AML-193 (cell line): ENCODE data around the gene GATA3.
A peak's percentile ranks its signal among the peaks of the same experiment; 100 is the strongest.
"Not testable (repeated sequence)": the region's sequence is repeated elsewhere in the genome, so short reads cannot be mapped to it uniquely, and the experiment has no call there.

Source experiments
- DNase-seq, 2 experiments: peaks; one replicate each; lab custom pipeline; 2025; lab: John Stamatoyannopoulos, UW

The GATA3 gene

DNA sequence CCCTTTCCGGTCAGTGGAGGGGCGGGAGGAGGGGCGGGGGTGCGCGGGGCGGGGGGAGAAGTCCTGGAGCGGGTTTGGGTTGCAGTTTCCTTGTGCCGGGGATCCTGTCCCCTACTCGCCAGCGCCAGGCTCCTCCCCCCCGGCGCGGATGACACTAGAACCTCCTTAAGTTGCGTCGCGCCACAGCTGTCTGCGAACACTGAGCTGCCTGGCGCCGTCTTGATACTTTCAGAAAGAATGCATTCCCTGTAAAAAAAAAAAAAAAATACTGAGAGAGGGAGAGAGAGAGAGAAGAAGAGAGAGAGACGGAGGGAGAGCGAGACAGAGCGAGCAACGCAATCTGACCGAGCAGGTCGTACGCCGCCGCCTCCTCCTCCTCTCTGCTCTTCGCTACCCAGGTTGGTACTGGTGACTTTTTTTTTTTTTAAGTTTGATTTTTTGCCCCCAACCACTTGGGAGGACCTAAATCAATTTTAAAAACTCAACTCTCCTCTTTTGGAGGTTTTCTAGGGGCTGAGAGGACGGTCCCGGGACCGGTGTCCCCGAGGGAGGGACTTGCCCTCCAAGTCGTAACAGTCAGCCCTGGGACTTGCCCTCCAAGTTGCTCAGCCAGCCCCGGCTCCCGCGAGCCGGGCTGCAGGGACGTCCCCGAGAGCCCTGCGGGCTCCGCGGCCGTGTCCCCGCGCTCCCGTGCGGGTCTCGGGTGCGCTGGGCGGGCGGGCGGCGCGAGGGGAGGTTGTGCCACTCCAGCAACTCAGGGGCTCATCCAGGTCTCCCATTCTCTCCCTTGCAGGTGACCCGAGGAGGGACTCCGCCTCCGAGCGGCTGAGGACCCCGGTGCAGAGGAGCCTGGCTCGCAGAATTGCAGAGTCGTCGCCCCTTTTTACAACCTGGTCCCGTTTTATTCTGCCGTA lies at the start of gene GATA3:
GATA3 (plus strand) TSS at position 195 of the 914 bp plus-strand sequence. CDS start 968 bp downstream, outside the sequence.
- peak; percentile 39 to 45 for DNase-seq

DNA sequence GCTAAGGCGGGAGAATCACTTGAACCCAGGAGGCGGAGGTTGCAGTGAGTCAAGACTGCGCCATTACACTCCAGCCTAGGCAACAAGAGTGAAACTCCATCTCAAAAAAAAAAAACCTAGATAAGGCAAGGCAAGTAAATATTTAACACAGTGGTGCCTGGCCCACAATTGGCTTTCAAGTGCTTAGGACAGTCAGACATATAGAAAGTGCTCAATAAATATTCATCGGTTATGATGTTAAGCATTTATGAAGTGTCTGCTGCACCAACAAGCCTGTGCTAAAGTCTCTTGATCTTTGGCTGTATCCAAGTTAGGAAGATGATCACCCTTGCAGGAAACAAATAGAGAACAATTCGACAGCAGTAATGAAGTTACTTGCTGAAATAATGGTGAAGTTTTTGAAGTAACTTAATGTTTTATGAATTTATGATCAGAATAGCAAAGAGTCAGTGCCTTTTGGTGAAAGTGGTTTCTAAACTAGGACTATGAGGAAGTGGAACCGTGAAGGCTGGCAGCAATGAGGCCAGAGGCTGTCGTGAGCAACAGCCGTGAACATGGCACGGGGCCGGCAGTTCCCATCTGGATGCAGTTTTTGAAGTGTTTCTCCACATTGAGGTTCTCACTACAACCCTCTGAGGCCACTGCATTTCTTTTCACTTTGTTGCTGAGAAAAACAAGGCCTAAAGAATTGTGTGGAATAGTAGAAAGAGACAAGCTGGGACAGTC lies 48.1 kb upstream of the GATA3 start:
- DNase-seq = no peak

DNA sequence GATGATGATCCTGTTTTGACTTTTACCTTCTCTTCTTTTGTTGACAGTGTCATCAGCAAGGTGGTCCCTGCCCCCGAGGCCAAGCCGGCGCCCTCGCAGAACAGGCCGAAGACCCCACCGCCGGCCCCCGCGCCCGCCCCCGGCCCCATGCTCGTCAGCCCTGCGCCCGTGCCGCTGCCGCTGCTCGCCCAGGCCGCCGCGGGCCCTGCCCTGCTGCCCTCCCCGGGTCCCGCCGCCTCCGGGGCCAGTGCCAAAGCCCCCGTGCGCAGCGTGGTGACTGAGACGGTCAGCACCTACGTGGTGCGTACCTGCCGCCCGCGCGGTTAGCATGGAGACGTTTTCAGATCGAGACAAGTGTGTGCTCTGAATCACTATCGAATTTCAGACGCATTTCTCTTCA lies 45.5 kb upstream of the GATA3 start:
- no peak for DNase-seq

DNA sequence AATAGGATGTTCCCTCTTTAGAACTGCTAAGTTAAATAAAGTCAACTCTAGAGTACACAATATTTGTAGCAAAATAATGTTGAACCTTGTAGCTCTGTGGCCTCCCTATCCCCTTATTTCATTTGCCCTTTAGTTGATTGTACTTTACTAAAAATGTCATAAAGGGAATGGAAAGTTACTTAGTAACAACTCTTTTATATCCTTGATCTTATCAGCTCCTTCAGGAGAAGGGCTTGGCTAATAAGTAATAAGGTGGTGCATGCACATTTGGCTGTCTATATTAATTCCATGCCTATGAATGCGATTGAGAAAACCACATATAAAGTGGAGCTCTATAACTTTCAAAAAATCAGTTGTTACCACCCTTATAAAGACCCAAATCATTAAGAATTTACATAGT lies 41.5 kb upstream of the GATA3 start:
- no peak for DNase-seq

DNA sequence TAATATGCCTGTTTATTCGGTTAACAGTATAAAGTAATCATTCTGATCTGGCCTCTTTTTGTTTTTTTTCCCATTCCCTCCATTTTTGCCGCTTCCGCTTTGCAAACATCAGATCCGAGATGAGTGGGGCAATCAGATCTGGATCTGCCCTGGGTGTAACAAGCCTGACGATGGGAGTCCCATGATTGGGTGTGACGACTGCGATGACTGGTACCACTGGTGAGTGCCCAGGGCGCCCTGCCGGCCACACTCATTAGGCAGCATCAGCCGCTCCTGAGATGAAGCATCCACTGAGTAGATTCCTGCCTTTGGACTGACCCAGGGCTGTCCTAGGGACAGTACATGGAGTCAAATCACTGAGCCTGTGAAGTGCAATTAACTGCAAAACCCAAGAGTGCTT lies 40.9 kb upstream of the GATA3 start:
- DNase-seq = no peak

DNA sequence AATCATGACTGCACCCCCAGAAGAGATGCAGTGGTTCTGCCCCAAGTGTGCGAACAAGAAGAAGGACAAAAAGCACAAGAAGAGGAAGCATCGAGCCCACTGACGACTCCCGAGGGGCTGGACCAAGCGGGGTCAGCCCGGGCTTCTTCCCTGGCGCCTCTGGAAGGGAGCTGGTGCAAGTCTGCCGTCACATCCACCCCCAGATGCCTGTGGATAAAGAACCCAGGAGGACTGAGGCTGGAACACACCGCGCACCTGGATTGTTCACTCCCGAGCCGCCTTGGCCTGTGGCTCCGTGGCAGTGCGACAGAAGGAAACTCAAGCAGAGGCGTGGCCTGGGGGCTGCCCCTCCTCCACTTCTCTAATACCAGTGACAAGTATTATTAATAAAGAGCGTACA lies 39.8 kb upstream of the GATA3 start:
- no peak for DNase-seq

DNA sequence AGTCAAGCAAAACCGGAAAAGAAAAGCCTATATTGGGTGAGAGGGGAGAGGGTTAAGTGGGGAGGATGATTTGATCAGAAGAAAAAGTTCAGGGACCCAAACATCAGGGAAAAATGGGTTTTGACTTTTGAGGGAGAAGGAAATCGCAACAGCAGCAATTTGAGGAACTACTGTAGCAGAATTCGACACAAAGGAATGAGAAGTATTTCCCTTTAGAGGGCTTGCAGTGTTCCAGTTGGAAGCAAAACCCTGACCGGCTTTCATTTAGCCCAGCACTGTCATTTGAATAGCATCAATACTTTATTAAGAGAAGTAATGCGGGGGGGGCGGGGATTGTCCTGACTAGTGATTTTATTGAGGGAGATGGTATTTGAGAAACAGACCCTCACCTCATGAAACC lies 37.2 kb upstream of the GATA3 start:
- no peak for DNase-seq

DNA sequence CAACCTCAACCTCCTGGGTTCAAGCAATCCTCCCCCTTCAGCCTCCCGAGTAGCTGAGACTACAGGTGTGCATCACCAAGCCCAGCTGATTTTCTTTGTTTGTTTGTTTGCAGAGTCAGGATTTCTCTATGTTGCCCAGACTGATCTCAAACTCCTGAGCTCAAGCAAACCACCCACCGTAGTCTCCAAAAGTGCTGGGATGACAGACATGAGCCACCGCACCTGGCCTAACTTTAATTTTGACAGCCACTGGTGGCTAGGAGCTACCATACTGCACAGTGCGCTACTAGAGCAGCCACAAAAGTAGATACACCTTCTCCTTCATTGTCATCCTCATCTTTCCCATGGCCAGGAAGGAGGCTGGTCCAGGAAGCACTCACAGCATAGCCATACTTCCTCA lies 31.2 kb upstream of the GATA3 start:
- DNase-seq = no peak

DNA sequence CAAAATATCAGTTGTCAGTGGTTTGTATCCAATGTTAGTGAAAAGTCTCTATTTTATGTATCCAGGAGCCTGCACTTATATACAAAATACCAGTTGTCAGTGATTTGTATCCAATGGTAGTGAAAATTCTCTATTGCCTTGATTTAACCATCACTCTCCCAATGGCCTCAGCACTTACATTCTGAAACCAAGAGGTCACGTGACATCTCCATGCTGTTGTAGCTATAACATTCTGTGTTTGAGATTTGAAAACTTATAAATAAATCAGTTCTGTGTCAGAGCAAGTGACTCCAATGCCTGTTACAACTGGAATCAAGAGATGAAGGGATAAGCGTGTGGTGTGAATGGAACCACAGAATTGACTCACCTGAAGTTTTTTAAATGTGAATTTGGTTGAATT lies 30.6 kb upstream of the GATA3 start:
- DNase-seq = no peak

DNA sequence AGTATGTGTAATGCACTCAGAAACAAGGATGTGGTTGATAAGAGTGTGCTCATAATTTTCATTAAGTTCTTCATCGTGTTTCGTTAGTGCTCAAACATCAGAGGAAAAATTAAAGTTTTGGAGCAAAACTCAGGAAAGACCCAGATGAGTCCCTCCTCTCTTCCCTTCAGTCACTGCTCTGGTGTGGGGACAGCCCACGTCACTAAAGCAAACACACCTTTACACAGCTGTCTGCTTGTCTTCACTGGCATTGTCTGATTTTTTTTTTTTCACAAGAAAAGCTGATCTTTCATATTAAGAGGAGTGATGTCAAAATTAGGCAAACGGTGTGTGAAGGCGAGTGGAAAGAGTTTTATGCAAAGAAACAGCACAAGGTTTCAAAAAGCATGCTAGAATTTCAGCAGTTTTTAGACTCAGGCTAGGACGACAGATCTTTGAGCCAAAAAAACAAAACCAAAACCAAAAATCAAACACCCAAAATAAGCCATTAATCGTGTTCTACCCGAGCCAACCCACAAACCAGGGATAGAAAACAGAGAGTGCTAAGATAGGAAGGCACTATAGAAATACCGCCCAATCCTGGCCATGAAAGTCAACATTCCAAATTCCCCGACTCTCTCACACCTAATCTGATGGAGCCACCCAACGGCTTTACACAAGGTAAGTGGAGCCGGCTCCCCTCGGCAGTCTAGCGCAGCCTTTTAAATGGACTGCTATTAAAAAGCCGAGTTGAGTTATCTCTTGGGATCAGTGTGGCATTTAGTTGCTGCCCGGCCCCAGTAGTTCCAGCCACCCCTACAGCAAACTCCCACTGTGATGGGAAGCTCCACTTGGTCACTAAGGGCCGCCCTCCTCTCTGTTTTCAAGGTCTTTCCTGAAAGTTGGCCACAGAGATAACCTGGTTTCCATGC lies 27.9 kb upstream of the GATA3 start:
- no peak for DNase-seq

DNA sequence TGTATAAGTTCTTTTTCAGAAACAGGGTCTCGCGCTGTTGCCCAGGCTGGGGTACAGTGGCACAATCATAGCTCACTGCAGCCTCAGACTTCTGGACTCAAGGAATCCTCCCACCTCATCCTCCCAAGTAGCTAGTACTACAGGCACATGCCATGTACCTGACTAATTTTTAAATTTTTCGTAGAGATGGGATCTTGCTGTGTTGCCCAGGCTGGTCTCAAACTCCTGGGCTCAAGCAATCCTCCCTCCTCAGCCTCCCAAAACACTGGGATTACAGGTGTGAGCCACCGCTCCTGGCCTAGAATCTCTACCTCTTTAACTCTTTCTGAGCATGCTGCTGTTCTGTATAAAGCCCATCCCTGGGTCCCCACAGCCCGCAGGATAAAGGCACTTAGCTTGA lies 23.3 kb upstream of the GATA3 start:
- not testable (repeated sequence) for DNase-seq

DNA sequence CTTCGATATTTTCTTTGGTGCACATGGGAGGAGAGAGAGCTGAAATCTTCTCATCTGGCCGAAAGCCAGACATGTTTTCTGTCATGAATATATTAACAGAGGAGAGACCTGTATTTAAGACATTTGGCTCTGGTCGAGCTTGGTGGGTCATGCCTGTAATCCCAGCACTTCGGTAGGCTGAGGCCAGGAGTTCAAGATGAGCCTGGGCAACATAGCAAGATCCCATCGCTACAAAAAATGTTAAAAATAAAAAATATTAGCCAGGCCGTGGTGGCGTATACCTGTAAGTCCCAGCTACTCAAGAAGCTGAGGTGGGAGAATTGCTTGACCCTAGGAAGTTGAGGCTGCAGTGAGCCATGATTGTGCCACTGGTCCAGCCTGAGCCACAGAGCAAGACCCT lies 21.9 kb upstream of the GATA3 start:
- no peak for DNase-seq

DNA sequence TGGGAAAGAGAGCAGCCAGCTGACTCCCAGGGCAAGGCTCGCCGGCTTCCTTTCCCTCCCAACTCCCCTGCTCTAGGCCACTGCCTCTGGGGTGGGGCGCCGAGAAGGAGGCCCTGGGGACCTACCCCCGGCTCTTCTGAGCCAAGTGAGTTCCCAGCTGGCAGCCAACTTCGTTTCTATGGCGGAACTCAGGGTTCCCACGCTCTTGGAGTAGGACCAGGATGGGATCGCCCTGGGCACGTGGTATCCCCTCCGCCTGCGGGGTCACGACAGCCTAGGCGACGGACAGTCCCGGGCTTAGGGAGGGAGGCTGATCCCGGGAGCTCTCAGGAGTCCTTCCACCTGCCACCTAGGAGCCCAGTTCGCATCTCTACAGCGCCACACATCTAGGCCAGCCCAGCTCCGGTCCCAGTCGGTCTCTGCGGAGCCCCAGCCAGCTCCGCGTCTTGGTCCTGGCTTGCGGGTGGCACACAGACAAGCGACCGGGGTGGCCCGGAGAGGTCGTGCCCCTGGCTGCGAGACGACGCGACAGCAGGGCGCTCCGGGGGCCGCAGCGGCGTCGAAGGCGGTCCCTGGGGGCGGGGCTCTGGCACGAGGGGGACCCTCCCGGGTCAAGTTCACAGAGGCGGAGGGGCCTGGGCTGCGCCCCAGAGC lies 20.5 kb upstream of the GATA3 start:
- DNase-seq = no peak

DNA sequence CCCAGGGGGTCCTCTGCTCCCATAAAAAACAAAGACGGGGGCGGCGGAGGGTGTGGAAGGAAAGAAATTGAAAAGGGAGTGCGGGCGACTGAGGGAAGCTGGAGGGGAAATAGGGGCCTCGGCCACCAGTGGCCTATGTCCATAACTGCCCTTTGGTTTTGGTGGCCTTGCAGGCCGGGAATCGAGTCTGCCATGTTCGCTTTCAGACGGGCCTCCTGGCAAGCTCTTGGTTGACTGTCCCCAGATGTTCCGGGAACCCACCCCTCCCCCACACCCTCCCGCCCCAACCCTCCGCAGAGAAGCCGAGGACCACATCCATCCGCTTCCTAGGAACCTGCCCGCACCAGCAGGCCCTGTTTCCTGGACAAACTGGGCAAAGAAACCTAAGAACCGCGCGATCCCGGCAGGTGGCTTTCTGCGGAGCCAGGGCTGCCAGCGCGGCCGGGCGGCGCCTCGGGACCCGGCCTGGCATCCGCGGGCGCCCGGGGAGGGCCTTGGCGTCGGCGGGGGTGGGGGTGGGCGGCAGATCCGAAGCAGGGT lies 20.0 kb upstream of the GATA3 start:
- no peak for DNase-seq

DNA sequence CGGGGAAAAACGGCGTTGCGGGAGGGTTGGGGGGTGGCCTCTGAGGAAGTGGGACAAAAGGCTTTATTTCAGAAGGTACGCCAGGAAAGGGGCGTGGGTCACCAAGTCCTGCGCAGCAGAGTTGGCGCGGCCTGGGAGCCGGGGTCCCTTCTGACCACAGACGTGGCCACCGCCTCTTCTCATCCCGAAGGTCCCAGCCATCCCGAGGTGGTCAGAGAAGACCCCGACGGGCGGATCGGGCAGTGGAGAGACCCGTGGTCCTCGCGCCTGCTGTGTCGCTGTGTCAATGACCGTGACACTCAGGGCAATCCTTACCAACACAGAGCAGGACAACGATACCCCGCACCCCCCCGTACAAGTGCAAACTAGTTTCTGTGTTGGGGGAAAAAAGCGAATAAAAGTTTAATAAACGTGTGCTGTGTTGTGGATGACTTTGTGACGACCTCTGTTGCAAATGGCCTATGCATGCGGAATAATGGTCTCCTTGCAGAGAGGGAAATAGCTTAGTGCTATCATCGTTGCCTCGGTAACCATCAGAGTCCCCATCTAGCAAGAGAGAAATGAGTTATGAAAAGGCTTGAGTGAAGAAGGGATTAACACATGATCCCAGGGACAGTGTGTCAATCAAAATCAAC lies 19.4 kb upstream of the GATA3 start:
- DNase-seq = no peak

DNA sequence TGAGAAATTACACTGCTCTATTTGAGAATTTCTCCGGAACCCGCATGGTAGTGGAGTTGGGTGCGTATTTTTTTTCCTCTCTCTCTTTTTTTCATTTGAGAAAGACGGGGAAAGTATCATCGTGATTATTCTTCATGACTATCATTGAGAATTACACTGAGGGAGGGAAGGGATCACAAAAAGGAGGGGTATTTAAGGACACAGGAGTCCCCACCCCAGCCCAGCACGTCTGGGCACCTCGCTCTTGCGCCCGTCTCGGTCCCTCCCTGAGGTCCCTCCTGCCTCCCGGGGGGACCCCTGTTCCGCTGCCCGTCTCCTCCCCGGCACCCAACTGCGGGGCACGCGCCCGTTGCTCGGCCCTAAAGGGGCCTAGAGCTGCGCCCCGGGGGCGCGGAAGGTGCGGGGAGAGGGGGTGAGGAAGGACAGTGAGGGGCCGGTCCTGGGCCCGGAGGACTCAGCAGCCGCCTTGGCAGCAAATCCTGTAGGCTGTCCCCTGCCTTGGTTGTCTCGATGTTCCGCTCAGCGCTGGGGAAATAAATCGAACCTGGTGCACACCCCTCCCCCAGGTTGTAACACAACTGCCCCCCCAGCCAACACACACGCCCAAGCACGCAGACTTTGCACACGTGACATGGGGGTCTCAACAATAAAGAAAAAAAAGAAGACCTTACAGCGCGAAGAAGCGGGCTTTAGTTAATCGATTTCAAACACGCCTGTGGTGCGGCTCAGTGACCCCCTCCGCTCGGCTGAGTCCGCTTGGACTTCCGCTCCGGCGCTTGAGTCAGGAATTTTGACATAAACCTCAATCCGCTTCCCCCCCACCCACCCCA lies 18.6 kb upstream of the GATA3 start:
- DNase-seq = no peak

DNA sequence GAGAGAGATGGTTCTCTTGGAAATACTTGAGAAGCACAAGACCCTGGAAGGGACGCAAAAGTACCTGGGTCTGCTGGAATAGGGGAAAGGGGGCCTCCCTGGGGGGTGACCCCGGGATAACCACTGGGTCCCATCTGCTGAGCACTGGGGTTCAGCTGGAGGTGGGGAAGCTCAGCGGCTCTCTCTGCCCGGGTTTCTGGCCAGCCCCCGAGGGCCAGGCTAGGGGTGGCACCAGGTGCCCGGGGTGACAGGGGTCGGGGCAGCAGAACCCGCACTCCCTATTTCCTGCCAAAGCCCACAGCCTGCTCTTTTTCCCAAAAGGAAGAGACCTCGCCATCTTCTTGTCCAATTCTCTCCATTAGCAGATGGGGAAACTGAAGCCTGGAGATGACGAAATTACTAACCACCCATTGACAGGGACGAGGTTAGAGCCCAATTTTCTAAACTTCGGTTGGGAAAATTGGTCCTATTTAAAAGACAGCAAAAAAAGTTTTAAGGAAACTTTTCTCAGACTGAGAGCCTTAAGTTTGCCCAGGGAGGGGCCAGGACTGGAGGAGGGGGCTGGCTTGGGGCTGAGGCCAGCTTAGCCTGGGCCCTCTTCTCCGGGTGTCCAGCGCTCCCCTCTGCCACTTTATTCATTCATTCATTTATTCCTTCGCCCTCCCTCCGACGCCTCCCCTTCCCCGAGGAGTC lies 17.8 kb upstream of the GATA3 start:
- no peak for DNase-seq

DNA sequence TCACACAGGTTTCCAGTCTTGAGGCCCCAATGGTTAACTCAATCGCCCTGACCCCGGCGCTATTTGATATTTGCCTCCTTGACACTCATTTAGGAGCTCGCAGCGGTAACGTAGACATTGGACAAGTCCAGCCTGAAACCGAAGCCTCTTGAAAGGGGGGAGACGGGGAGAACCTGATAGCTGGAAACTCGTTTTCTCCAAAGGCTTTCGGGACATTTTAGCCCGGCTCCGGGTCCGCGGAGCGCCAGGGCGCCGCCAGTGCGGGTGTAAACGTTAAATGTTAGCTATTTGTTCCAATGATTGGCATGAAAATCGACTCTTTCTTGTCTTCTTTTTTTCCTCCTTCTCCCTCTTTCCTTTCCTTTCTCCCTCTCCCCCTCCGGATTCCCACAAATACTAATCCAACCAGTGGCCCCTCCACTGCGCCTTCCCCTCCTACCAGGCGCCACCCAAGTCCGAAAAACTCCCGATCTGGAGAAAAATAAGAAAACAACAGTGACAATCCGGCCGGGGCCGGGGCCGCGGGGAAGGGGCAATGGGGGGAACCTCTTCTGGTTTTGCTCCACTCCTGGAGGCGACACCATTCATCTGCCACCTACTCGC lies 17.2 kb upstream of the GATA3 start:
- no peak for DNase-seq
